Smooth muscle cell (in vitro differentiated cells): ENCODE measurements around the gene FCHSD2. TPM values are rescaled to one million over a fixed set of nuclear protein-coding genes. Genes with fewer than 3 reads are reported as not detected.

Source experiments
- DNase-seq: peaks from one replicate; lab custom pipeline; 2025; ENCODE audit not compliant: unreplicated experiment; lab: John Stamatoyannopoulos, UW
- H2AFZ ChIP-seq: fragments of 200-600 bp; sonication (generic); 2 replicates; pipeline ENCODE4 v1.6.0; 2016; ENCODE audit warnings: antibody characterized with exemption, low read depth, mild to moderate bottlenecking
- H3F3A ChIP-seq: fragments of 200-600 bp; sonication (generic); 2 replicates; pipeline ENCODE4 v1.6.0; 2017; ENCODE audit warnings: antibody characterized with exemption, low read depth
- H3K27ac ChIP-seq: fragments of 200-600 bp; sonication (generic); 2 replicates; pipeline ENCODE4 v1.5.1; 2016; ENCODE audit warnings: low read depth, mild to moderate bottlenecking
- H3K27me3 ChIP-seq: fragments of 200-600 bp; sonication (generic); 2 replicates; pipeline ENCODE4 v1.6.1; 2016; ENCODE audit warnings: low read depth, mild to moderate bottlenecking
- H3K36me3 ChIP-seq: fragments of 200-600 bp; sonication (generic); 2 replicates; pipeline ENCODE4 v1.5.1; 2016; ENCODE audit warnings: low read depth
- H3K4me1 ChIP-seq: fragments of 200-600 bp; sonication (generic); 2 replicates; pipeline ENCODE4 v1.5.1; 2016; ENCODE audit warnings: low read depth
- H3K4me2 ChIP-seq: fragments of 200-600 bp; sonication (generic); 2 replicates; pipeline ENCODE4 v1.6.0; 2016; ENCODE audit warnings: mild to moderate bottlenecking
- H3K4me3 ChIP-seq: fragments of 200-600 bp; sonication (generic); 2 replicates; pipeline ENCODE4 v1.5.1; 2016; ENCODE audit warnings: mild to moderate bottlenecking
- H3K79me2 ChIP-seq: fragments of 200-600 bp; sonication (generic); 2 replicates; pipeline ENCODE4 v1.6.0; 2016; ENCODE audit warnings: low read depth, mild to moderate bottlenecking
- H3K9ac ChIP-seq: fragments of 200-600 bp; sonication (generic); 2 replicates; pipeline ENCODE4 v1.6.0; 2016; ENCODE audit warnings: low read depth
- H3K9me3 ChIP-seq: fragments of 200-600 bp; sonication (generic); replicated peaks from 2 replicates; pipeline ENCODE4 v1.5.1; 2016; ENCODE audit warnings: low read depth
- H4K20me1 ChIP-seq: fragments of 200-600 bp; sonication (generic); 2 replicates; pipeline ENCODE4 v1.6.0; 2016; ENCODE audit warnings: low read depth
- CTCF ChIP-seq: fragments of 200-600 bp; sonication (generic); IDR thresholded peaks from 2 replicates; pipeline ENCODE4 v1.5.1; 2017; ENCODE audit warnings: borderline replicate concordance, mild to moderate bottlenecking, antibody characterized with exemption; ENCODE audit not compliant: insufficient read depth, poor library complexity, severe bottlenecking
- WGBS: methylation state at CpG from one replicate; pipeline ENCODE4 v1.1.7; 2016; ENCODE audit warnings: low lambda C conversion rate; 5-methylcytosine and 5-hydroxymethylcytosine counted together
- polyA plus RNA-seq: library from polyadenylated mRNA; unstranded; fragments of >200 nt; fragmentation: Nextera tagmentation; extraction: Ambion mirVana; gene quantifications from 2 replicates; pipeline ENCODE4 v1.2.1, GENCODE V29; 2016
- total RNA-seq: library from RNA; depleted of rRNA; stranded (reverse); fragments of >200 nt; gene quantifications from 2 replicates; pipeline ENCODE4 v1.2.3, GENCODE V29; 2014

The FCHSD2 gene
- total and polyA plus RNA-seq, 2 experiments from 2014 or later: 14.6 to 24.3 TPM

- Histone ChIP-seq H3K4me1 (peaks cover 4% of the 10 kb centered on the region), H3K4me2 (peak overlapping the region; percentile 37)
Observed at GRCh38 chr11:72836111-72836510, 306.0 kb downstream of the FCHSD2 start.

DNA sequence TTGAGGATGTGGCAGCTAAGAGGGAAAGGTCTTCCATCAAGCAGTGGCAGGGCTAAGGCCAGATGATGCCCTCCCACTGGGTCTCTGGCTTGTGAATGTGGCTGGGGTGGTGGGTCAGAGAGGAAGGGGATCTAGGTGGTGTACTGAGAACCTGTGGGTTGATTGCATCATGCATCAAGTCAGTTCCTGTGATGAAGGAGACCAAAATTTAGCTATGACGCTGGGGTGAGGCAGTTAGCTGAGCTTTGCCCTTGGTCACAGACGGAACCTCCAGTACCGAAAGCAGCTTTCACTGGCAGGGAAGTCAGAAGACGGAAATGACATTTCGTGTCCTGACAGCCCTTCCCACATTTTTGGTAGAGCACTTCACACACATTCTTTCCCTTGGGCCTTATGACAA, 307.2 kb downstream of the FCHSD2 start:
- no peak overlapping the region for H3K4me2 ChIP-seq
- no peak for DNase-seq
- no peaks in the 10 kb centered on the region for H4K20me1 ChIP-seq
- WGBS: 97% methylated on average over 5 of the region's 5 CpGs
- TF ChIP-seq CTCF: no peak
- H3K36me3 ChIP-seq: no peaks in the 10 kb centered on the region
- no peaks in the 10 kb centered on the region for H3K9me3 ChIP-seq
- H3K4me3 ChIP-seq: no peak overlapping the region
- no peak overlapping the region for H2AFZ ChIP-seq
- no peaks in the 10 kb centered on the region for H3K79me2 ChIP-seq
- no peak overlapping the region for H3K9ac ChIP-seq
- no peak overlapping the region for H3K27ac ChIP-seq
- peaks cover 4% of the 10 kb centered on the region for H3K4me1 ChIP-seq
- H3K27me3 ChIP-seq: no peaks in the 10 kb centered on the region
- H3F3A ChIP-seq: peaks cover 12% of the 10 kb centered on the region

More at GRCh38 chr11:72836111-72836510, 306.0 kb downstream of the FCHSD2 start:
- H3K36me3 ChIP-seq: no peaks in the 10 kb centered on the region
- no peaks in the 10 kb centered on the region for H3K27me3 ChIP-seq
- H3K27ac ChIP-seq: peak overlapping the region; percentile 29
- H3K4me3 ChIP-seq: no peak overlapping the region
- H2AFZ ChIP-seq: no peak overlapping the region
- no peaks in the 10 kb centered on the region for H4K20me1 ChIP-seq
- TF ChIP-seq CTCF: no peak
- no peaks in the 10 kb centered on the region for H3K79me2 ChIP-seq
- DNase-seq: no peak
- H3K9me3 ChIP-seq: no peaks in the 10 kb centered on the region
- peaks cover 24% of the 10 kb centered on the region for H3F3A ChIP-seq
- H3K9ac ChIP-seq: no peak overlapping the region
- WGBS: 42% methylated on average over 4 of the region's 4 CpGs

- 75% methylated on average over 8 of the region's 8 CpGs for WGBS
- H3K4me3 ChIP-seq: no peak overlapping the region
- no peaks in the 10 kb centered on the region for H4K20me1 ChIP-seq
- no peaks in the 10 kb centered on the region for H3K36me3 ChIP-seq
- no peak overlapping the region for H3K9ac ChIP-seq
- H3K27ac ChIP-seq: no peak overlapping the region
- TF ChIP-seq CTCF: no peak
- H3K9me3 ChIP-seq: no peaks in the 10 kb centered on the region
- H3K27me3 ChIP-seq: no peaks in the 10 kb centered on the region
- no peaks in the 10 kb centered on the region for H3K79me2 ChIP-seq
- H2AFZ ChIP-seq: no peak overlapping the region
- no peak for DNase-seq
- peaks cover 6% of the 10 kb centered on the region for H3F3A ChIP-seq
- H3K4me1 ChIP-seq: peaks cover 4% of the 10 kb centered on the region
- H3K4me2 ChIP-seq: no peak overlapping the region
Observed at GRCh38 chr11:72833811-72834493, 308.2 kb downstream of the FCHSD2 start.
